ENCODE results near the gene MAP1LC3A. TPM values are rescaled to one million over a fixed set of nuclear protein-coding genes. Genes with fewer than 3 reads are reported as not detected.

The MAP1LC3A gene
- total RNA-seq, result 14.9 and 19.2 TPM in 2 replicates

DNA sequence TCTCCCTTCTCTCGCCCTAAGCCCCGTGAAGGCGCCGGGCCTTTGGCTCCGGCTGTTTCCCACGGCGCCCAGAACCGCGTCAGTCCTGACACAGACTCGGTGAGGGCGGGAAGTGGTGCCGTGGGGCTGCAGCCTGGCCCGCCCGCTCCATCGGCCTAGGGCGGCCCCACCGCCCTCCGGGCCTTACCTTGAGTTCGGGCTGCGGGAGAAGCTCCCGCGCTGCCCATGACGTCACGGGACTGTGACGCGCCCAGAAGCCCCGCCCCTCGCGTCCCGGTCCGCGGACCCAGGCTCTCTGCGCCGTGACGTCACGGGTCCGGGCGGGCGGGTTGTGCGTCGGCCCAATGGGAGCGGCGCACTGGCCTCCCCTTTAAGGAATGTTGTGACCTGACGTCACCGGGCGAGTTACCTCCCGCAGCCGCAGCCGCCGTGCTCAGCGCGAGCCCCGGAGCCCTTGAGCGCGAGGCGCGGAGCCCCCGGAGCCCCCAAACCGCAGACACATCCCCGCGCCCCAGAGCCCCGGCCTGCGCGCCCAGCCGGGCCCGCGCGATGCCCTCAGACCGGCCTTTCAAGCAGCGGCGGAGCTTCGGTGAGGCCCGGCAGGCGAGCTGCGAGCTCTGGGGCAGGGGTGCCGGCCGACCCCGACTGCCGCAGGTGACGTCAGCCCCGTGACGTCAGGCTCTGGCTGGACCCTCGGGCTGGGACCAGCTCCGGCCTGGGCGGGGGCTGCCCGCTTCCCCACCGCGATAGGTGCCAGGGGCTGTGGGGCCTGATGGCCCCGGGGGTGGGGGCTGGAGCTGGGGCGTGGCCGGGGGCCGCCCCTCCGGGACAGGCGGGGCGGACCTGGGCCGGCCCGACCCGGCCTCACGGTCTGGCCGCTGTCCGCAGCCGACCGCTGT is at the start of gene MAP1LC3A:
Gene MAP1LC3A, plus strand, starts transcription at position 399 of the 899 bp plus-strand sequence. Its CDS starts 151 bp downstream, at position 550.

DNA sequence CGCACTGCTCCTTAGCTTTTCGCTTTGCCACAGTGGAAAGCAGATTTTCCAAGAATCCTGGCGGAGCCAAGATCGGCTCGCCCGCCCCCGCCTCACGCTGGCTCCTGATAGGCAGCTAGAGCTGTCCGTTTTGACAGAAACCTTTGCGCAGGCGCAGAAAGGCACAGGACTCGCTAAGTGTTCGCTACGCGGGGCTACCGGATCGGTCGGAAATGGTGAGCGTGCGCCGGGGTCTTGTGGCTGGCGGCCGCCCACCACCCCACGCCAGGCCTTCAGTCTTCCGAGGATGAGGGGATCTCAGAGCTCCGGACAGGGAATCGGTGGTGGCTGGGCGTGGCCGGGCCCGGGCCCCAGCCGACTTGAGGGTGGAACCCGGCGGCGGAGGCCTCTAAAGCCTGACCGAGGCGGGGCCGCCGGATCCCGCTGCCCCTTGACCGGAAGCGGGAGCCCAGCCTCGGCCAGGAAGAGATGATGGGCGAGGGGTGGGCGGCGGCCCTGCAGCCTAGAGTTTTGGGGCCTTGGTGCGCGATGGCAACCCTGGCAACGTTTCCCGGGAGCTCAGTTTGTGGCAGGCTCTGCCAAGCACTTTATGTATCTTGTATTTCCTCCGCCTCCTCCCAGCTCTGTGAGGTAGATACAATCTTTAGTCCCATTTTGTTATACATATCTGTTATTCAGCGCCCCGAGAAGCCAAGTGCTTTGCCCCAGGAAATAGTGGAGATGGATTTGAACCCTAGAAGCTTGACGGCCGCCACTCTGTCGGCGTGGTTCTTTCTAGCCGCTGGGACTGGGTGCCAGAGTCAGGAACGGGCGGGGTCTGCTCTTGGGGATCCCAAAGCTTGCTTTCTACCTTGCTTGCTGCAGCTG is 42.0 kb upstream of the MAP1LC3A start, which contains the start of gene DYNLRB1:
Gene DYNLRB1, plus strand, starts transcription at position 176 of the 867 bp plus-strand sequence. Its CDS starts 37 bp downstream, at position 213.

Other genes starting within 250 kb of the MAP1LC3A start
- 61.3 and 93.5 TPM in 2 replicates for gene ITCH, start 195.4 kb upstream of the MAP1LC3A start, total RNA-seq
- gene DYNLRB1, start 42.3 kb upstream of the MAP1LC3A start, total RNA-seq, result 46.1 and 59.9 TPM in 2 replicates
- 6.4 and 6.5 TPM in 2 replicates for gene PIGU, start 118.4 kb downstream of the MAP1LC3A start, total RNA-seq
- gene TP53INP2, start 145.6 kb downstream of the MAP1LC3A start, total RNA-seq, result 2.5 and 3.1 TPM in 2 replicates